ENCODE measurements around the gene C2CD4B.

GRCh38 chr15:62142736-62143135 lies 22.3 kb downstream of the C2CD4B start:
- TF ChIP-seq EZH2 (IDR thresholded peaks at IDR 0.05; ENCODE audit: low read length, unreplicated experiment) (no peak), CTCF (conservative IDR thresholded peaks at IDR 0.05; ENCODE audit: low read depth, low read length) (peak; percentile 68)

Data from PC-3 (cell line).